ENCODE measurements around the gene RNF151. TPM values are rescaled to one million over a fixed set of nuclear protein-coding genes. Genes with fewer than 3 reads are reported as not detected.

RNF151 gene
- total RNA-seq, 1 experiment from 2014 or later: 0.28 TPM

- peaks cover 0 to 3% of the 10 kb centered on the region in 2 experiments; a peak in 2 of 5 replicates for H3K9me3 Mint-ChIP-seq
- H3K36me3 Mint-ChIP-seq (ENCODE audit: insufficient read depth in 1 of 3, low read depth in 3 of 3): peaks cover 27 to 39% (median 33%) of the 10 kb centered on the region in 3 experiments
Observed at GRCh38 chr16:1964506-1965395, 1.9 kb upstream of the RNF151 start, which contains the start of gene RPS2. Gene RPS2, minus strand, starts transcription at chr16:1964826. Its CDS starts 201 bp downstream, at chr16:1964625.

More at GRCh38 chr16:1964506-1965395, 1.9 kb upstream of the RNF151 start, which contains the start of gene RPS2:
- Histone ChIP-seq H3K9me3 (ENCODE audit: control insufficient read depth, low read depth, low read length) (no peaks in the 10 kb centered on the region), H3K14ac (ENCODE audit: insufficient read depth, low read length) (peak within 1 kb of the TSS; percentile 95), H2BK120ac (ENCODE audit: low read depth, low read length, poor library complexity, severe bottlenecking) (no peak within 1 kb of the TSS), H4K8ac (replicated peaks; ENCODE audit: insufficient read length, low read depth, low read length) (peak within 1 kb of the TSS; percentile 17), H4K5ac (ENCODE audit: insufficient read length, low read depth, low read length) (no peak within 1 kb of the TSS), H3K27me3 (ENCODE audit: insufficient read depth, low read length) (no peaks in the 10 kb centered on the region), H3K4me2 (ENCODE audit: insufficient read depth, insufficient read length, low read length) (peak within 1 kb of the TSS; percentile 100), H2AK5ac (ENCODE audit: insufficient read length, low read length) (no peak within 1 kb of the TSS), H4K91ac (ENCODE audit: insufficient read length, low read depth, low read length) (peak within 1 kb of the TSS; percentile 66), H3K23ac (ENCODE audit: insufficient read length, low read depth, low read length) (peak within 1 kb of the TSS; percentile 42), H2BK5ac (ENCODE audit: insufficient read length, low read length) (no peak within 1 kb of the TSS), H2BK15ac (ENCODE audit: low read depth, low read length) (no peak within 1 kb of the TSS), H2BK20ac (ENCODE audit: low read depth, low read length, poor library complexity, severe bottlenecking) (no peak within 1 kb of the TSS), H3T11ph (ENCODE audit: low read length) (no peak within 1 kb of the TSS), H4K20me1 (ENCODE audit: control insufficient read depth, insufficient read depth, insufficient read length) (no peaks in the 10 kb centered on the region), H3K4ac (ENCODE audit: low read depth, low read length) (no peak within 1 kb of the TSS; the same call in 1 of the 2 replicates), H3K4me1 (ENCODE audit: insufficient read depth, low read length) (no peaks in the 10 kb centered on the region), H3K79me1 (ENCODE audit: insufficient read depth, low read depth, low read length, poor library complexity, severe bottlenecking) (no peaks in the 10 kb centered on the region), H3K79me2 (ENCODE audit: insufficient read depth, low read length) (peaks cover 18% of the 10 kb centered on the region), H3K18ac (ENCODE audit: insufficient read length, low read depth, low read length) (peak within 1 kb of the TSS; percentile 91), H2AFZ (ENCODE audit: low read length) (no peak within 1 kb of the TSS), H2BK12ac (ENCODE audit: insufficient read length, low read depth, low read length) (no peak within 1 kb of the TSS), H3K56ac (ENCODE audit: insufficient read length, low read depth, low read length) (peak within 1 kb of the TSS; percentile 84), H3K23me2 (ENCODE audit: insufficient read length, low read depth, low read length, poor library complexity, severe bottlenecking) (peaks cover 19% of the 10 kb centered on the region), H3K9ac (ENCODE audit: extremely low read depth, insufficient read length, low read length) (peak within 1 kb of the TSS; percentile 100), H3K27ac (ENCODE audit: insufficient read length, low read depth, low read length) (peak within 1 kb of the TSS; percentile 59)
- Mint-ChIP-seq H3K27ac (peak within 1 kb of the TSS; percentile 97), H3K4me1 (peaks cover 29 to 47% of the 10 kb centered on the region in 2 experiments), H3K4me3 (peak within 1 kb of the TSS; percentile 95 to 97), H3K27me3 (ENCODE audit: low read depth) (peaks cover 8% of the 10 kb centered on the region)
- peak; percentile 99 for DNase-seq
- TF ChIP-seq CTCF (conservative IDR thresholded peaks at IDR 0.05): no peak
- WGBS (ENCODE audit: extremely low coverage, insufficient read length, low lambda C conversion rate): no CpG with 5 or more reads among the region's 97 CpGs

All from H9 (cell line).